Osteoblast (primary cell): Measurements from ENCODE around the gene FOXL2. TPM values are rescaled to one million over a fixed set of nuclear protein-coding genes. Genes with fewer than 3 reads are reported as not detected.
A peak's percentile ranks its signal among the peaks of the same experiment; 100 is the strongest.

Source experiments
- DNase-seq: peaks from one replicate; pipeline ENCODE4 v3.0.0; 2011; ENCODE audit warnings: low spot score, mixed read lengths; ENCODE audit not compliant: insufficient read length; ENCODE audit errors: missing footprints
- H2AFZ ChIP-seq: 2 replicates; pipeline ENCODE4 v1.6.0; 2011; ENCODE audit warnings: mild to moderate bottlenecking, low read length
- H3K27ac ChIP-seq: 2 replicates; pipeline ENCODE4 v1.5.1; 2011; ENCODE audit warnings: mild to moderate bottlenecking, low read depth, low read length, moderate library complexity
- H3K27me3 ChIP-seq: 2 replicates; pipeline ENCODE4 v1.6.0; 2012; ENCODE audit warnings: mild to moderate bottlenecking, control low read depth, inconsistent platforms, low read length, moderate library complexity; ENCODE audit not compliant: insufficient read depth
- H3K36me3 ChIP-seq: 2 replicates; pipeline ENCODE4 v1.5.1; 2011; ENCODE audit warnings: mild to moderate bottlenecking, low read length, control low read depth, moderate library complexity; ENCODE audit not compliant: insufficient read depth
- H3K4me1 ChIP-seq: 2 replicates; pipeline ENCODE4 v1.5.1; 2011; ENCODE audit warnings: mild to moderate bottlenecking, low read length, control low read depth, moderate library complexity; ENCODE audit not compliant: insufficient read depth
- H3K4me2 ChIP-seq: 2 replicates; pipeline ENCODE4 v1.6.0; 2011; ENCODE audit warnings: mild to moderate bottlenecking, low read length; ENCODE audit not compliant: insufficient read depth
- H3K4me3 ChIP-seq: fragments of 200-600 bp; sonication (generic); 3 replicates; pipeline ENCODE4 v1.5.1; 2012; ENCODE audit warnings: mild to moderate bottlenecking, low read length, inconsistent platforms; ENCODE audit not compliant: insufficient read depth
- H3K79me2 ChIP-seq: 2 replicates; pipeline ENCODE4 v1.6.0; 2012; ENCODE audit warnings: mild to moderate bottlenecking, low read length, control low read depth, inconsistent platforms; ENCODE audit not compliant: insufficient read depth
- H3K9me3 ChIP-seq: 2 replicates; pipeline ENCODE4 v1.5.1; 2011; ENCODE audit warnings: low read depth, low read length, control low read depth
- H4K20me1 ChIP-seq: 2 replicates; pipeline ENCODE4 v1.6.0; 2012; ENCODE audit warnings: mild to moderate bottlenecking, low read length, control low read depth; ENCODE audit not compliant: insufficient read depth
- total RNA-seq: library from RNA; depleted of rRNA; stranded (reverse); fragments of >200 nt; gene quantifications from 2 replicates; pipeline ENCODE4 v1.2.3, GENCODE V29; 2012
- TF ChIP-seq, protein P1 (sequence below): IDR thresholded peaks from 2 replicates; pipeline ENCODE4 v1.5.1; 2011; ENCODE audit warnings: mild to moderate bottlenecking, low read depth, low read length, moderate library complexity; ENCODE audit errors: extremely low read depth

Gene FOXL2
- total RNA-seq, 1 donor = 0.36 TPM

DNA sequence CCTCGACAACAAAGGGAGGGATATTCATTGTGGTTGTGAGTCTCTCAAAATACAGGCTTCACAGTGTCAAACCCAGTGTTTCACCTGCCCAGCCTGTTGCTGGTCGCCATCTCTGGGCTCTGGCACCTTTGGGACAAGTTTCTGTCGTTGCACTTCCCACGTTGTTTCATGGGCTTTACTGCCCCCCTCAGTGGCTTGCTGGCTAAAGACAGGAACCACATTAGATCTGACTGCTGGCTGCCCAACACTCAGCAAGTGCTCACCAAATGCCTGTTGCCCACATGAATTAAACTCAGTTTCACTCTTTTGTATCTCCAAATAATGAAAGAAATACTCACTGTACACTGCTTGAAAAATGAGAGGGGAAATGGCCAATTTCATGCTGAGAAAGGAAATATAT lies 27.6 kb downstream of the FOXL2 start:
- Histone ChIP-seq H3K4me2 (no peak overlapping the region), H3K27ac (no peak overlapping the region), H3K27me3 (no peaks in the 10 kb centered on the region), H4K20me1 (no peaks in the 10 kb centered on the region), H3K4me3 (no peak overlapping the region), H3K79me2 (no peaks in the 10 kb centered on the region), H3K9me3 (no peaks in the 10 kb centered on the region), H2AFZ (no peak overlapping the region), H3K36me3 (no peaks in the 10 kb centered on the region), H3K4me1 (peaks cover 21% of the 10 kb centered on the region)
- DNase-seq = no peak
- TF ChIP-seq, protein P1, sequence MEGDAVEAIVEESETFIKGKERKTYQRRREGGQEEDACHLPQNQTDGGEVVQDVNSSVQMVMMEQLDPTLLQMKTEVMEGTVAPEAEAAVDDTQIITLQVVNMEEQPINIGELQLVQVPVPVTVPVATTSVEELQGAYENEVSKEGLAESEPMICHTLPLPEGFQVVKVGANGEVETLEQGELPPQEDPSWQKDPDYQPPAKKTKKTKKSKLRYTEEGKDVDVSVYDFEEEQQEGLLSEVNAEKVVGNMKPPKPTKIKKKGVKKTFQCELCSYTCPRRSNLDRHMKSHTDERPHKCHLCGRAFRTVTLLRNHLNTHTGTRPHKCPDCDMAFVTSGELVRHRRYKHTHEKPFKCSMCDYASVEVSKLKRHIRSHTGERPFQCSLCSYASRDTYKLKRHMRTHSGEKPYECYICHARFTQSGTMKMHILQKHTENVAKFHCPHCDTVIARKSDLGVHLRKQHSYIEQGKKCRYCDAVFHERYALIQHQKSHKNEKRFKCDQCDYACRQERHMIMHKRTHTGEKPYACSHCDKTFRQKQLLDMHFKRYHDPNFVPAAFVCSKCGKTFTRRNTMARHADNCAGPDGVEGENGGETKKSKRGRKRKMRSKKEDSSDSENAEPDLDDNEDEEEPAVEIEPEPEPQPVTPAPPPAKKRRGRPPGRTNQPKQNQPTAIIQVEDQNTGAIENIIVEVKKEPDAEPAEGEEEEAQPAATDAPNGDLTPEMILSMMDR = no peak

DNA sequence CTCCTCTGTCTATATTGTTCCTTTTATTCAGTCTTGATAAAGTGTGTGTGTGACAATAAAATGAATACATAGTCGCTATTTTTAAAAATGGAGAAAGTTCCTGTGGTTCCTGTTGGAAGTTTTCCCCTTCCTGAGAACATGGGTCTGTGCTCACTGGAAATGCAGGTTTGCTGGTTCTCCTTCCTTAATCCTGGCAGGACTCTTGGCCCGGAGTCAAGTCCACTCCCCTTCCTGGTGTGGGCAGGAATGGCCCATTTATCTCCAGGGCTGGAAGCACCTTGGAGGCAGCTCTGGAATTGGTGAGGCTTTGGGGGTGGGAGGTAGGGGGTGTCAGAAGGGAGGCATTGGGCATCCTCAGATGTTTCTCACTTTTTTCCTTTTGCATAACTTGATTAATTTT lies 30.1 kb downstream of the FOXL2 start:
- Histone ChIP-seq H3K4me3 (no peak overlapping the region), H3K9me3 (no peaks in the 10 kb centered on the region), H3K4me2 (no peak overlapping the region), H4K20me1 (no peaks in the 10 kb centered on the region), H3K79me2 (no peaks in the 10 kb centered on the region), H3K27me3 (no peaks in the 10 kb centered on the region), H3K36me3 (no peaks in the 10 kb centered on the region), H3K4me1 (peaks cover 12% of the 10 kb centered on the region), H2AFZ (peak overlapping the region; percentile 24), H3K27ac (no peak overlapping the region)
- no peak for DNase-seq
- TF ChIP-seq, protein P1 = no peak

DNA sequence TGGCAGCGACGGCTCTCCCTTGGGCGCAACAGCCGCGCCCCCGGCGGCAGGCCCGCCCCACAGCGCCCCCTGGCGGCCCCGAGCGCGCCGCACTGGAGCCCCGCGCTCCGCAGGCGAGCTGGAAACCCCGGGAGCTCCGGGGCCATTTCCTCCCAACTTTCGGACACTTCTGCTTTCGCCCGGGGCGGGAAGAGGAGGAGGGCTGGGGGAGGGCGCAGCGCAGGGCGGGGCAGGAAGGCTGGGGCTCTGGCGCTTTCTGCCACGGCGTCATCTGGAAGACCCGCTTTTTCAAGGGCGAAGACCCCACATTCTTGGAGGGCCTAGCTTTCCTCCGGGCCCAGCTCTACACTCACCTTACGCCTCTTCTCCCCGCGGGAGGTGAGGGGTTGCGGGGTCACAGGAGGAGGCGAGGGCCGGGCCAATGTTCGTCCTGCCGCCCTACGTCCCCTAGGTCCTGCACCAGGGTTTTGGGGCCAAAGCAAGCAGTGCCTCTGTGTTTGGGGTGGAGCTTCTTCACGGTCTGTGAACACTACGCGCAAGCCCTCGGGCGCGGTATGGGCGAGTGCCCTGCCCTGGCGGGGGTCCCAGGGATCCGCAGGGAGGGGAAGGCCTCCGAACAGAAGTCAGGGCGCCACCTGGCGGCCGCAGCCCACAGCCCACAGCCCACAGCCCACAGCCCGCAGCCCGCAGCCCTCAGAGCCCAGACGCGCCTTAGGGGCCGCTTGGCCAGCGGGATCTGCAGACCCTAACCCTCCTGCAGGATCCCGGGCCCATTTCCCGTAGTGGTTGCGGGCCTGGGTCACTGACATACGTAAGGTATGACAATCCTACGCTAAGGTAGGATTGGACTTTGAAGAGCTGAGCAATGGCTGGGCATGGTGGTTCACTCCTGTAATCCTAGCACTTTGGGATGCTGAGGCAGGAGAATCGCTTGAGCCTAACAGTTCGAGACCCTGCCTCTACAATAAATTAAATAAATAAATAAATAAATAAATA lies 31.1 kb downstream of the FOXL2 start:
- H3K4me2 ChIP-seq = peak overlapping the region; percentile 91
- TF ChIP-seq, protein P1 = peak; percentile 59
- peak; percentile 98 for DNase-seq
- H3K79me2 ChIP-seq = no peaks in the 10 kb centered on the region
- H3K4me1 ChIP-seq = peaks cover 5% of the 10 kb centered on the region
- H3K36me3 ChIP-seq = no peaks in the 10 kb centered on the region
- peak overlapping the region; percentile 84 for H3K4me3 ChIP-seq
- peak overlapping the region; percentile 98 for H2AFZ ChIP-seq
- peak overlapping the region; percentile 68 for H3K27ac ChIP-seq
- H3K27me3 ChIP-seq = no peaks in the 10 kb centered on the region
- no peaks in the 10 kb centered on the region for H3K9me3 ChIP-seq
- no peaks in the 10 kb centered on the region for H4K20me1 ChIP-seq

DNA sequence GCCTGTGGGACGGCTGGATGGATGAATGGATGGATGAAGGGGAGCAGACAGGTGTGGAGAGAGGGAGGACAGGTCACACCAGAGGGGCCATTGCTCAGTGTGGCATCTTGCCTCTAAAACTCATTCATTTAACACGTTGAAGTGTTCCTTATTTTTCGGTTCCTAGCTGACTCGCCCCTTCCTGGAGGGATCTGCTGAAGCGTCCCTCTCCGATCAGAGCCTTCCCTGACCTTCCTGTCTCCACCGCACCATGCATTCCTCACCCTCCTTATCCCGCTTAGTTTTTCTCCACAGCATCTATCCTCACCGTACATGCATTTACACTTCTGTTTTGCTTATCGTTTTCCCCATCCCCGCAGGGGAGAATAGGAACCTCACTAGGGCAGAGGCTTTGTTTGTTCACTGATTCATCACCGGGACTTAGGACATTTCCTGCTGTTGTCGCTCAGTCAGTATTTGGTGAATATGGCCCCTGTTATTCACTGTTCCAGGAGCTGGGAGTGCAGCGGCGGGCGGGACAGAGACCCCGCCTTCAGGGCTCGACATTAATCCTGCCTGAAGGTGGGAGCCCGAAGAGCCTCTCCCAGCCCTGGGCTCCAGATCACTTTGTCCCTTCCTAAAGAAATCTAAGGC lies 32.0 kb downstream of the FOXL2 start:
- no peaks in the 10 kb centered on the region for H3K27me3 ChIP-seq
- peak overlapping the region; percentile 91 for H3K4me2 ChIP-seq
- peak; percentile 89 for DNase-seq
- H3K36me3 ChIP-seq = no peaks in the 10 kb centered on the region
- no peaks in the 10 kb centered on the region for H3K79me2 ChIP-seq
- H3K9me3 ChIP-seq = no peaks in the 10 kb centered on the region
- peak overlapping the region; percentile 92 for H2AFZ ChIP-seq
- peaks cover 5% of the 10 kb centered on the region for H3K4me1 ChIP-seq
- peak overlapping the region; percentile 84 for H3K4me3 ChIP-seq
- no peaks in the 10 kb centered on the region for H4K20me1 ChIP-seq
- TF ChIP-seq, protein P1 = no peak
- no peak overlapping the region for H3K27ac ChIP-seq
